Thyroid gland (tissue), 4 donors: ENCODE data around the gene NFE2L2. TPM values are rescaled to one million over a fixed set of nuclear protein-coding genes. Genes with fewer than 3 reads are reported as not detected.
A peak's percentile ranks its signal among the peaks of the same experiment; 100 is the strongest.
"Not testable (repeated sequence)": the region's sequence is repeated elsewhere in the genome, so short reads cannot be mapped to it uniquely, and the experiment has no call there.

Experiments used
- DNase-seq, 2 donors: peaks; one replicate each; pipeline ENCODE4 v3.0.0-alpha.2; 2019
- H3K27ac ChIP-seq, 3 donors: fragments of 200-600 bp; sonication (generic); 1 replicate in 2 of 3; 2 replicates in 1 of 3; pipeline ENCODE4 v1.5.1; 2016 to 2019; ENCODE audit warnings: mild to moderate bottlenecking in 1 of 3, moderate library complexity in 1 of 3
- H3K27me3 ChIP-seq: fragments of 200-600 bp; sonication (generic); one replicate; pipeline ENCODE4 v1.5.1; 2019
- H3K36me3 ChIP-seq, 2 donors: fragments of 200-600 bp; sonication (generic); one replicate each; pipeline ENCODE4 v1.5.1; 2016 to 2019
- H3K4me1 ChIP-seq, 2 donors: fragments of 200-600 bp; sonication (generic); one replicate each; pipeline ENCODE4 v1.5.1; 2017 to 2019
- H3K4me3 ChIP-seq, 3 donors: fragments of 200-600 bp; sonication (generic); replicated peaks in 1 of 3; 1 replicate in 2 of 3; 2 replicates in 1 of 3; pipeline ENCODE4 v1.5.1; 2016; ENCODE audit warnings: mild to moderate bottlenecking in 1 of 3
- H3K9me3 ChIP-seq: fragments of 200-600 bp; sonication (generic); one replicate; pipeline ENCODE4 v1.5.1; 2017
- CTCF ChIP-seq, 6 experiments: fragments of 200-600 bp in 3 of 6; fragments of 450-650 bp in 3 of 6; sonication (generic) in 3 of 6; IDR thresholded peaks; one replicate each; pipeline ENCODE4 v1.5.1; 2016 to 2019; ENCODE audit warnings: antibody characterized with exemption in 6 of 6, mild to moderate bottlenecking in 2 of 6, inconsistent platforms in 1 of 6, moderate library complexity in 1 of 6
- POLR2A ChIP-seq, 2 donors: fragments of 450-650 bp; IDR thresholded peaks; one replicate each; pipeline ENCODE4 v1.6.1; 2017; ENCODE audit warnings: antibody characterized with exemption in 2 of 2, mild to moderate bottlenecking in 2 of 2, moderate library complexity in 1 of 2
- WGBS, 2 donors: methylation state at CpG; one replicate each; pipeline ENCODE4 v1.1.5; 2017; 5-methylcytosine and 5-hydroxymethylcytosine counted together
- intact Hi-C: fragments of 100-400 bp; cut with DNase I; formaldehyde crosslinking; loops from one replicate; pipeline ENCODE4 v1.15.1; 2023
- total RNA-seq, 4 donors: library from RNA; depleted of rRNA; stranded (reverse); fragments of >200 nt; gene quantifications; one replicate each; pipeline ENCODE4 v1.2.3, GENCODE V29; 2016

Gene NFE2L2
- total RNA-seq, 4 donors from 2014 or later: 139 to 157 (median 144) TPM

- no peak overlapping the region for H3K27ac ChIP-seq
- H3K9me3 ChIP-seq: no peaks in the 10 kb centered on the region
- H3K4me1 ChIP-seq: peaks cover 5% of the 10 kb centered on the region in 2 donors
- TF ChIP-seq CTCF (IDR thresholded peaks at IDR 0.05) (no peak), POLR2A (IDR thresholded peaks at IDR 0.05) (no peak)
- H3K4me3 ChIP-seq: no peak overlapping the region
- H3K36me3 ChIP-seq: peaks cover 54% of the 10 kb centered on the region in 2 donors
- H3K27me3 ChIP-seq: no peaks in the 10 kb centered on the region
- no peak for DNase-seq
- 90% methylated on average over 3 of the region's 3 CpGs for WGBS, 2 donors
- intact Hi-C loops: no loop called here
Observed at GRCh38 chr2:177221970-177222369, 42.6 kb downstream of the NFE2L2 start.

GRCh38 chr2:177221534-177221933 lies 43.0 kb downstream of the NFE2L2 start:
- Histone ChIP-seq H3K4me3 (no peak overlapping the region), H3K27ac (no peak overlapping the region), H3K36me3 (peaks cover 59% of the 10 kb centered on the region in 2 donors), H3K27me3 (no peaks in the 10 kb centered on the region), H3K4me1 (peaks cover 6 to 9% of the 10 kb centered on the region in 2 donors), H3K9me3 (no peaks in the 10 kb centered on the region)
- 92 to 95% methylated on average over 3 of the region's 3 CpGs for WGBS, 2 donors
- TF ChIP-seq CTCF (IDR thresholded peaks at IDR 0.05): no peak
- TF ChIP-seq POLR2A (IDR thresholded peaks at IDR 0.05): no peak
- intact Hi-C loops: no loop called here
- DNase-seq: no peak

- DNase-seq, H3K27ac ChIP-seq, H3K4me3 ChIP-seq, H3K9me3 ChIP-seq, H3K27me3 ChIP-seq: not testable (repeated sequence)
- 94 to 97% methylated on average over 2 of the region's 2 CpGs for WGBS, 2 donors
- H3K36me3 ChIP-seq: peaks cover 66% of the 10 kb centered on the region in 2 donors
- intact Hi-C loops: loop anchor here (10.0 kb wide), 1 partner anchor 55 kb away; no protein-coding TSS in a partner anchor
- H3K4me1 ChIP-seq: peaks cover 20 to 22% of the 10 kb centered on the region in 2 donors
Observed at GRCh38 chr2:177219787-177220186, 44.7 kb downstream of the NFE2L2 start.

- no peak overlapping the region for H3K27ac ChIP-seq
- H3K4me3 ChIP-seq: no peak overlapping the region
- H3K27me3 ChIP-seq: no peaks in the 10 kb centered on the region
- peaks cover 59 to 61% of the 10 kb centered on the region in 2 donors for H3K36me3 ChIP-seq
- H3K9me3 ChIP-seq: no peaks in the 10 kb centered on the region
- intact Hi-C loops: loop anchor here (10.0 kb wide), 1 partner anchor 53 kb away; no protein-coding TSS in a partner anchor
- TF ChIP-seq POLR2A (IDR thresholded peaks at IDR 0.05) (no peak), CTCF (IDR thresholded peaks at IDR 0.05) (no peak)
- peaks cover 29 to 30% of the 10 kb centered on the region in 2 donors for H3K4me1 ChIP-seq
- DNase-seq: no peak
- 89 to 94% methylated on average over 5 of the region's 5 CpGs for WGBS, 2 donors
Observed at GRCh38 chr2:177217247-177217843, 47.2 kb downstream of the NFE2L2 start.

- whole genome bisulfite sequencing, 2 donors: 0 to 1% methylated on average over 25 to 37 of the region's 74 CpGs
- Histone ChIP-seq H3K4me1 (peaks cover 35 to 41% of the 10 kb centered on the region in 2 donors), H3K9me3 (no peaks in the 10 kb centered on the region), H3K27me3 (no peaks in the 10 kb centered on the region), H3K4me3 (peak overlapping the region; percentile 82 to 95 (median 82)), H3K36me3 (peaks cover 24 to 26% of the 10 kb centered on the region in 2 donors), H3K27ac (peak overlapping the region; percentile 99 to 100 (median 100))
- intact Hi-C loops: loop anchor here (5.0 to 10.0 kb wide), 2 partner anchors 48 to 49 kb away; partner anchors contain the start of gene NFE2L2
- DNase-seq: peak; percentile 93 to 94
- TF ChIP-seq POLR2A (IDR thresholded peaks at IDR 0.05) (peak in 1 of 2 donors; percentile 47), CTCF (IDR thresholded peaks at IDR 0.05) (peak in 1 of 6 experiments; percentile 7)
Observed at GRCh38 chr2:177212891-177213856, 51.4 kb downstream of the NFE2L2 start.
